GM19438 (cell line): Measurements from ENCODE around the gene MLST8.
"Not testable (repeated sequence)": the region's sequence is repeated elsewhere in the genome, so short reads cannot be mapped to it uniquely, and the experiment has no call there.

Experiments used
- ATAC-seq: cut with Tn5 transposase; IDR thresholded peaks from one replicate; pipeline ENCODE4 v1.9.1; 2021; ENCODE audit warnings: low read depth; ENCODE audit not compliant: unreplicated experiment

The MLST8 gene

DNA sequence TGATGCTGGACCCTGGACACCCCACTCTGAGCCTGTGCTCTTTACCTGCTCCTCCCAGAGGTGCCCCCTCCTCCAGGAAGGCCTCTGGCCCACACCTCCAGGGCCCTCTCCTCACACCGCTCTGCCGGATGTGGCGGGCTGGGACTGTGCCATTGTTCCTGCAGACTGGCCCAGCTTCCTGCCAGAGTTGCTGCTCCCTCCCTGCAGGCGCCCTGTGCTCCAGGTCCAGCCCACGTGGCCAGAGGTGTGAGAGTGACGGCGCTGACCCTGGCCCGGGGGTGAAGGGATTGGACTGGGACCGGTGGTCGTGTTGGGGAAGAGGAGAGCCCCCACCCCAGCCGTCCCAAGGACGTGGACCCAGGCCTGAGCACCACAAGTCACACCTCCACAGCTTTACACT lies 23.8 kb downstream of the MLST8 start:
- ATAC-seq: no peak

DNA sequence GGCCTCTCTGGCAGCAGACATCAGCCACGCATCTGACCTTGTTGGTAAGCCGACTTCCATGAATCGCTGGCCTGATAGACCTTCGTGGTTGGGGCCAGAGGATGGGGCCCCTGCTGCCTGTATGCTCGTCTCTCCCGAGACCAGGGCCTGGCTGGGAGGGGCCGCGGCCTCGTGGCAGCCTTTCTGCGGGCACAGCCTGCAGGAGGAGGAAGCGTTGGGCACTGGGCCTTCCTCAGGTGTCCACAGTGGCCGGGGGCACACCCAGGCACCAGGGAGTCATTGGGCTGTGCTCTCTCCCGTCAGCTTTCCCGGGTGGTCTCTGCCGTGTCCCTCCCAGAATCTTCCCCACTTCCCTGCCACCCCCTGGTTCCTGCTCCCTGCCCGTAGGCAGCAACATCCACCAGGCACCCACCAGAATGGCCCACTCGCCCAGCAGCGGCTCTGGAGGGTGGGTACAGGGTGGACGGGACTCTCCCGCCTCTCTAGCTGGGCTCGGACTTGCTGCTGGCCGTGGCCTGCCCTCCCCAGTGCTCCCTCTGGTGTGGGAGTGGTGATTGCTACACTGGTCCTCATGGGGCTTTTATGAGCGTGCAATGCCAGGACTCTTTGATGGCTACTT lies 24.5 kb downstream of the MLST8 start:
- no peak for ATAC-seq

DNA sequence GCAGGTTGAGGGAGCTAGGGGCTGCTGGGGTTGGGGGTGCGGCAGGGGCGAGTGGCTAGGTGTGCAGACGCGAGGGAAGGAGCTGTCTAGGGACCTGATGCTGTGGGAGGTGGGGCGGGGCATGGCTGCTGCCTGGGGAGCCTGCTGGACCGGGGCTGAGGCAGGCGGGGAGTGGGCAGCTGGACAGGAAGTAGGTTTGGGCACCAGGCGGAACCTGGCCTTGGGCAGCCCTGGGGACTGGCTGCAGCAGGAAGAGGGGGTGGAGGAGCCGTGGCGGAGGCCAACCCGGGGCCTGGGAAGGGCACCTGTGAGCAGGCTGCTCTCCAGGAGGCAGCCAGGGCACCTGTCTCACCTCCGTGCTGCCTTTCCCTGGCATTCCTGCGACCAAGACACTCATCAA lies 25.1 kb downstream of the MLST8 start:
- ATAC-seq: no peak

DNA sequence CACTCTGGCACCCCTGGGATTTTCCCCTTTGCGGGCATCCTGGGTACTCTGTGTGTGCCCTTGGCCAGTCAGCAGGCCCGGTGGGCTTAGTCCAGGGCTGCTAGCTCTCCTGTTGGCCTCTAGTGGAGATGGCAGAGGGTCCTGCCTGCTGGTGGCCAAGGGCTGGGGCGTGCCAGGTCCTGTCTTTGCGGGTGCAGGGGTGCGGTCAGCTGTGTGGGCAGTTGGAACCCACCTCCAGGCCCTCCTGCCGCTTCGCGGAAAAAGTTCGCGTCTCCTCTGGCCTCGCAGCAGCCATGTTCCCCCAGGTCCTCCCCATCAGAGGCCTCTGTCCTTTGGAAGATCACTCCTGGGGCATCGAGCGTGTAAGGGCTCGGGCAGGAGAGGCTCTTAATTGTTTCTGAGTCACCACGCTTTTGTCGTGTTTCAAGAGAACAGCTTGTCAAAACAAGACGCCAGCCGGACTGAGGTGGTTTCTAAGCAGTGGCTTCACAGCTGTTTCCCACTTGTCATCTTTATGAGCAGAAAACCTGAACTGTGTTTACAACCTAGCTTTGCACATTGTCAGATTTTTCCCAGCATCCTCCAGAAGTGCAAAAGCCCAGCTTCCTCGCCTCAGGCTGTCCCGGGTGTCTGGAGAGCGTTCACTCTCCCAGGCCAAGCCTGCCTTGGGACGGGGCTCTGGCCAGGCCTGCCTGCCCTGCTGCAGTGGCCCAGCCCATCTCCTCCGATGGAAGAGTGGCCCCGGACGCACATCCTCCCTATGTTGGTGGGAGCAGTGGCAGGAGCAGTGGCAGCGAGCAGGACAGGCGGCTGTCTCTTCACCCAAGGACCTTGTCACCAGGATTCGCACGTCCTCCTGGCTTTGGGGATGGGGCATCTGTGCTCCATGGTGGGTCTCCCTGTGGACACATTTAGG lies 26.0 kb downstream of the MLST8 start:
- no peak for ATAC-seq

DNA sequence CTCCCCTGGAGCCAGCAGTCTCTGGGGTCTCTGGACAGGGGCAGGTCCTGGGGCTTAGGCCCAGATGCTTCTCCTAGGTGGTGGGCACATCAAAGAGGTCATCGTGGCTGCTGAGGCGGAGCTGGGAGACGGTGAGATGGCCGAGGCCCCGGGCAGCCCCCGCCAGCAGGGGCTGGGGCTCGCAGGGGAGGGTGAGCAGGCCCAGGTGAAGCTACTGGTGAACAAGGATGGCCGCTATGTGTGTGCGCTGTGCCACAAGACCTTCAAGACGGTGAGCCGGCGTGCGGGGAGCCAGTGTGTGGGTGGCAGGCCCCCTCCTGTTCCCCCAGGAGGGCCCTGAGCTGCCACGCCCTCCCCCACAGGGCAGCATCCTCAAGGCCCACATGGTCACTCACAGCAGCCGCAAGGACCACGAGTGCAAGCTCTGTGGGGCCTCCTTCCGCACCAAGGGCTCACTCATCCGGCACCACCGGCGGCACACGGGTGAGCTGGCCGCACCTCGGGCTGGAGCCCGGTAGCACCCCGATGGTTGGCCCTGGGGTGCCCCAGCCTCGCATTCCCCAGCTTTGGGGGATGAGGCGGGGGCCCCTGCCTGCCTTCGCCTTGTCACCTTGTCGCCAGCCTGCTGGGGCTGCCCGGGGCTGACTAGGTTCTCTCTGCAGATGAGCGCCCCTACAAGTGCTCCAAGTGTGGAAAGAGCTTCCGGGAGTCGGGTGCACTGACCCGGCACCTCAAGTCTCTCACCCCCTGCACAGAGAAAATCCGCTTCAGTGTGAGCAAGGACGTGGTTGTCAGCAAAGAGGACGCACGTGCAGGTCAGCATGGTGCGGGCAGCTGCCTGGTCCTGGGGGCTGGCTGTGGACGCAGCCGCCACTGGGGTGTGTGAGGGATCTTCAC lies 27.1 kb downstream of the MLST8 start:
- ATAC-seq: no peak

DNA sequence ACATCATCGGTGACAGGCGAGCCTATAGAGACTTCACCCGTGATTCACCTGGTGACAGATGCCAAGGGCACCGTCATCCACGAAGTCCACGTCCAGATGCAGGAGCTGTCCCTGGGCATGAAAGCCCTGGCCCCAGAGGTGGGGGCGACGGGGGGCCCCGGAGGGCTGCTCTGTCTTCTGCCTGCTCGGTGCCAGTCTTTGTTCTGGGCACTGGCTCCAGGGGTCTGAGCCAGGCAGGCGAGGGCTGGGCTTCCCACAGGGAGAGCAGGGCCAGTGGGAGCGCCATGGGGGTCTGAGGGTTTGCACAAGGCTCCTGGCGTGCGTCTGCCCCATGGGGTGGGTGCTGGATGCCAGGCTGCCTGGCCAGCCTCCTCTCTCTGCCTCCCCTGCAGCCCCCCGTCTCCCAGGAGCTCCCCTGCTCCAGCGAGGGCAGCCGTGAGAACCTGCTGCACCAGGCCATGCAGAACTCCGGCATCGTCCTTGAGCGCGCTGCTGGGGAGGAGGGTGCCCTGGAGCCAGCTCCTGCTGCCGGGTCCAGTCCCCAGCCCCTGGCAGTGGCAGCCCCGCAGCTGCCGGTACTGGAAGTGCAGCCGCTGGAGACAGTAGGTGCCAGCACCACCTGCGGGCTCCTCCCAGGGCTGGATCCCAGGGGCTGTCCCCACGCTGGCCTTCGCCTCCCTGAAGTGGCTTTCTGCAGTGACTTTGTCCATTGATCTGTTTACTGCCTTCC lies 28.0 kb downstream of the MLST8 start:
- no peak for ATAC-seq

DNA sequence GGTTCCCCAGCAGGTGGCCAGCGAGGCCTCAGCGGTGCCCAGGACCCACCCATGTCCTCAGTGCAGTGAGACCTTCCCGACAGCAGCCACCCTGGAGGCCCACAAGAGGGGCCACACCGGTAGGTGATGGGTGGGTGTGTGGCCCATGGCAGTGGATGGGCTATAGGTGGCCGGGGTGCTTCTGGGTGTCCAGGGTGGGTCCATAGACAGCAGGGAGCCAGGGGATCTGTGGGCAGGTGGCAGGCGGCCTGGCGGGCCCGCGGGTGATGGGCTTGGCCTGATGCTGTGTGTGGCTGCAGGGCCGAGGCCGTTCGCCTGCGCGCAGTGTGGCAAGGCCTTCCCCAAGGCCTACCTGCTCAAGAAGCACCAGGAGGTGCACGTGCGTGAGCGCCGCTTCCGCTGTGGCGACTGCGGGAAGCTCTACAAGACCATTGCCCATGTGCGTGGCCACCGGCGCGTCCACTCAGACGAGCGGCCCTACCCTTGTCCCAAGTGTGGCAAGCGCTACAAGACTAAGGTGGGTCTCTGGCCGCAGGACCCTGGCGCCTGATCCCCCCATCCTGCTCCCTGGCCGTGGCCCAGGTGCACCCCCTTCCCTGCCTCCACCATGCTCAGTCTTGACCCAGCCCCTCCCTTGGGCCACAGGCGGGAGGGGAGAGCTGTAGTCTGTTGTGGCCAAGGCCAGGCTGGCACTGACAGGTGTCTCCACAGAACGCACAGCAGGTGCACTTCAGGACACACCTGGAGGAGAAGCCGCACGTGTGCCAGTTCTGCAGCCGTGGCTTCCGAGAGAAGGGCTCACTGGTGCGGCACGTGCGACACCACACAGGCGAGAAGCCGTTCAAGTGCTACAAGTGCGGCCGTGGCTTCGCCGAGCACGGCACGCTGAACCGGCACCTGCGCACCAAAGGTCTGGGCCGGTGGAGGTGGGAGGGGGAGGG lies 28.9 kb downstream of the MLST8 start:
- ATAC-seq: no peak

DNA sequence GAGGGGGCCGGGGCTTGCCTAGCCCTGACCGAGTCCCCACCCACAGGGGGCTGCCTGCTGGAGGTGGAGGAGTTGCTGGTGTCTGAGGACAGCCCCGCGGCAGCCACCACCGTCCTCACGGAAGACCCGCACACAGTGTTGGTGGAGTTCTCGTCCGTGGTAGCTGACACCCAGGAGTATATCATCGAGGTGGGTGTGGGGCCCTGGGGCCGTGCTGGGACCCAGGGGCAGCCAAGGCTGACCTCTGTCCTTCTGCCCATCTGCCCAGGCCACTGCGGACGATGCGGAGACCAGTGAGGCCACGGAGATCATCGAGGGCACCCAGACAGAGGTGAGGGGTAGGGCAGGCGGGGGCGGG lies 29.5 kb downstream of the MLST8 start:
- no peak for ATAC-seq

DNA sequence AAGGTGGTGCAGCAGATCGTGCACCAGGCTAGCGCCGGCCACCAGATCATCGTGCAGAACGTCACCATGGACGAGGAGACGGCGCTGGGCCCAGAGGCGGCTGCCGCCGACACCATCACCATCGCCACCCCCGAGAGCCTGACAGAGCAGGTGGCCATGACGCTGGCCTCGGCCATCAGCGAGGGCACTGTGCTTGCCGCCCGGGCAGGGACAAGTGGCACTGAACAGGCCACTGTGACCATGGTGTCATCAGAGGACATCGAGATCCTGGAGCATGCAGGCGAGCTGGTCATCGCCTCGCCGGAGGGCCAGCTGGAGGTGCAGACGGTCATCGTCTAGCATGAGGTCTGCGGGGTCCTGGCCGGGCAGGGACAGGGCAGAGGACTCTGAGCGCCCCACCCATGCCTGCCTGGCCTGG lies 30.0 kb downstream of the MLST8 start:
- no peak for ATAC-seq

DNA sequence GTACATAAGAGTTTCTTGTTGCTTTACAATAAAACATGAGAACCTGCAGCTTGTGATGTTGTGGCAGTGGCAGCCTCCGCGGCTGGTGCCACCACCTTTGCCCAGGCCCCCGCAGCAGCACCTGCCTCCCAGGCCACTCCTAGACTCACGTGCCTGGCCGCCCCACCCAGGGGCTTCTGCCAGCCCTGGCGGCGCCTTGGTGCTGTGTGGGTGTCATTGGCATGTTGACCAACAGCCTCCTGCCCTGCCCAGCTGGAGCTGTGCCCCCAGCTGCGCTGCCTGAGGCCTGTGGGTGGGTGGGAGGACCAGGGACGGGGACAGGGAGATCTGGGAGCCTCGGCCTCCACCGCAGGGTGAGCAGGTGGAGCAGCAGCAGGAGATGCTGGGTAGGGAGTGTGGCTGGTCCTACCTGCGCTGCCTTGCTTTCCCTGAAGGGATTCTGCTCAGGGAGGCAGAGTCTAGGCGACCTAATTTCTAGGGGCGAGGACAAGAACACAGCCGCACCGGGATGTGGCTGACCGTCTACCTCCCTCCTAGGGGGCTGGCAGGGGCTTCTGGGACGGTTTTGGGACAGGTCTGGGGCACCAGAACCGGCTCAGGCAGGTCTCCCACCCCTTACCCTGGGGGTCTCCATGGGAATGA lies 30.6 kb downstream of the MLST8 start:
- no peak for ATAC-seq

DNA sequence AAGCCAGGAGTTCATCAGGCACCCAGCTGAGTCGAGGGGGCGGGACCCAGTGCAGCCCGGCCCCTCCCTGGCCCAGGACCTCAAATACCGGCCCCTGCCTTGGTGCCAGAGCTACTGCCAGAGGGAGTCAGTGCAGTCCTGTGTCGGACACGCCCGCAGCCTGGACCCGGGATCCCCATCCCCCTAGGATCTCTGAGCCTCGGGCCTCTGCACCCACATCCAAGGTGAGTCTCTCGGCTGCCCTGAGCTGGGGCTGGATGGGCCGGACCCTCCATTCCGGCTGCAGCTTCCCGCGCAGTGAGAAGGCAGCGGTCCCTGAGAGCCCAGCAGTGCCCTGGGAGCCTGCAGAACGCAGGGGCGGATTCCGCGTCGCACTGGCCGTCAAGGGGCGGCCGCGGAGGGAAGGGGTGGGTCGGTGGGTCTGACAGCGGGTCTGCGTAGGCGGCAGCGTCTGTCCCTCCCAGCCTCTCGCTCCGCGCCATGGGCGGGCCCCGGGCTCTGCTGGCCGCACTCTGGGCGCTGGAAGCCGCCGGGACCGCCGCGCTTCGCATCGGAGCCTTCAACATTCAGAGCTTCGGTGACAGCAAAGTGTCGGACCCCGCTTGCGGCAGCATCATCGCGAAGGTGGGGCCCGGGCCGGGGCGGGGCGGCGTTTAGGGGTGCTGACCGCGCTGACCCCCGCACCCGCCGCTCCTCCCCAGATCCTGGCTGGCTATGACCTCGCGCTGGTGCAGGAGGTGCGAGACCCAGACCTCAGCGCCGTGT lies 31.3 kb downstream of the MLST8 start, which contains the start of gene DNASE1L2:
DNASE1L2 (plus strand) TSS at position 108 of the 765 bp plus-strand sequence; CDS start at position 481, 373 bp downstream.
- no peak for ATAC-seq

DNA sequence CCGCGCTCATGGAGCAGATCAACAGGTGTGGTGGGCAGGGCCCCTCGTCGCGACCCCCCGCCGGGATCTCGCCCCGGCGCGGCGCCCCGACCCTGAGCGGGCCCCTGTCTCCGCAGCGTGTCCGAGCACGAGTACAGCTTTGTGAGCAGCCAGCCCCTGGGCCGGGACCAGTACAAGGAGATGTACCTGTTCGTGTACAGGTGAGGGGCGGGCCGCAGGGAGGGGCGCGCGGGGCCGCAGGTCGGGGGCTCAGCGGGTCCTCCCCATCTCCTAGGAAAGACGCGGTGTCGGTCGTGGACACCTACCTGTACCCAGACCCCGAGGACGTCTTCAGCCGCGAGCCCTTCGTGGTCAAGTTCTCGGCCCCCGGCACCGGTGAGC lies 31.8 kb downstream of the MLST8 start:
- ATAC-seq: no peak

DNA sequence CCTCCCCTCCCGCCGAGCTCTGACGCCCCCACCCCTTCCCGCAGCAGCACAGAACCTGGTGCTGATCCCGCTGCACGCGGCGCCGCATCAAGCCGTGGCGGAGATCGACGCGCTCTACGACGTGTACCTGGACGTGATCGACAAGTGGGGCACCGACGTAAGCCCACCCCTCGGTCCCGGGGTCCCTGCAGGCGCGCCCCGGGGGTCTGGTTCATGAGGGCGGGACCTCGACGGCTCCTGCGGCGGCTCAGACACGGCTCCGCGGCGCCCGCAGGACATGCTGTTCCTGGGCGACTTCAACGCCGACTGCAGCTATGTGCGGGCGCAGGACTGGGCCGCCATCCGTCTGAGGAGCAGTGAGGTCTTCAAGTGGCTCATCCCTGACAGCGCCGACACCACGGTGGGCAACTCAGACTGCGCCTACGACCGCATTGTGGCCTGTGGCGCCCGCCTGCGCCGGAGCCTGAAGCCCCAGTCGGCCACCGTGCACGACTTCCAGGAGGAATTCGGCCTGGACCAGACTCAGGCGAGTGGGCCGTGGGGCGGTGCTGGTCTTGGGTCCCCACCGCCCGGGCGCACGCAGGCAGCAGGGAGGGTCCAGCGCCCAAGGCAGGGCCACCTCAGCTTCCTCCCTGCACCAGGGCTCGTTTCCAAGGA lies 32.4 kb downstream of the MLST8 start:
- no peak for ATAC-seq

DNA sequence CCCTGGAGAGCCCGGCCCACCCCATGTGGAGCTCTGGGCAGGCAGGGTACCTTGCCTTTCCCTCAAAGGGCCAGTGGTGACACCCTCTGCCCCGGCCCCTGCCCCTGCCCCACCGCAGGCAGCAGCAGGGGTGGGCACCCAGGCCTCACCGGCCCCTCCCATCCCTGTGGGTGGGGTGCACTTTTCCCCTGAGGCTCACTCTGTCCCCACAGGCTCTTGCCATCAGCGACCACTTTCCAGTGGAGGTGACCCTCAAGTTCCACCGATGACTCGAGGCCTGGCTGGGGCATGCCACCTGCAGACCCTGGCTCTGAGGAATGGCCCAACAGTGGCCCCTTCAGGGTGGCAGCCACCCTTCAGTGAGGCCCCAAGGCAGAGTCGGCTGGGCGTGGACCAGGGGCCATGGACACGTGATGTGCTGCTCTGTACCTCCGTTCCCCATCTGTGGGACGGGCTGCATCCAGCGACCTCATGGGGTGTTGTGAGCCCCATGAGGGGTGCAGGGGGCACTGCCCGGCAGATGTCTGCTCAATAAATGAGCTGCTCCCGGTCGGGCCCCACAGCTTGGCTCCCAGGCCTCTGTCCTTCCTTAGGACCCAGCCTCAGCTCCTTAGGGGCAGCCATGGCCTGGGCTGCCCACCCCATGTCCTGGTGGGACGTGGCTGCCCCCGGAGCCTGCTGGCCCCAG lies 33.0 kb downstream of the MLST8 start:
- no peak for ATAC-seq

DNA sequence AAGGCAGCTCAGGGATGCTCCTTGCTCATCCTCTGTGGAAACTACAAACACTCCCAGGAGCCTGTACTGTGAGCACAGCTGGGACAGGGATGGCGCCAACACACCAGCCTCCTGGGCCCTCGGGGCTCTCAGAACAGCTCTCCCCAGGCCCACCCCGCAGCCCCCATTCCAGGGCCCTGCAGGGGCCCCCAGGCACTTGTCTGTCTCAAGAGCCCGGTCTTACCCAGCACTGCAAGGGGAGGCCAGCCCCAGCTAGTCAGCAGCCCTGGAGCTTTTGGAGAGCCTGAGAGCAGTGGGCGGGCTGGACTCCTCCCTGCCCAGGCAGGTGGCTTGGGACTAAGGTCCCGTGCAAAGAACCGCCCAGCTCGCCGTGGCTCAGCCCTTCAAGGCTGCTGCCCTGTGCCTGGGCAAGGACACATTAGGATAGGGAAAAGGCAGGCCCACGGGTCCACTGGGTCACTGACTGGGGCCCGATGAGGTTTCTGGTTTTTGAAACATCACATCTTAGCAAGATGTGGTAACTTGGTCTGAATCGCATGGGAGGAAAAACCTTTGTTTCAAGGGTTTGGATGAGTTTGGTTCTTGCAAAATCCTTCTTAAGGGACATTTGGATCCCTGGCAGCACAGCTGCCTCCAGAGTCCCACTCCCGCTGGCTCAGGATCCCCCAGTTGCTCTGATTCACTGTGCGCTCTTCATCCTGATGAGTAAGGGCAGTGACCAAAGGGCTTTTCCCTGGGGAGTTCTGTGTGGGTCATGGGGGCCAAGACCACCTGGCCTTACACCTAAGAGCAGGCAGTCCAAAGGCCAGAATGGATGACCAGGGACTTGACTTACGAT lies 33.8 kb downstream of the MLST8 start:
- no peak for ATAC-seq

DNA sequence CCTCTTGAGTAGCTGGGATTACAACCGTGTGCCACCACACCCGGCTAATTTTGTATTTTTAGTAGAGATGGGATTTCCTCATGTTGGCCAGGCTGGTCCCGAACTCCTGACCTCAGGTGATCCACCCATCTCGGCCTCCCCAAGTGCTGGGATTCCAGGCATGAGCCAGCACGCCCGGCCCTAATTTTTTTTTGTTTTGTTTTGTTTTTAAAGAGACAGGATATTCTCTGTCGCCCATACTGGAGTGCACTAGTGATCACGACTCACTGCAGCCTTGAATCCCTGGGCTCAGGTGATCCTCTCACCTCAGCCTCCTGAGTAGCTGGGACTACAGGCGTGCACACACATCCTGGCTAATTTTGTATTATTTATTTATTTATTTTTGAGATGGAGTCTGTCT lies 35.1 kb downstream of the MLST8 start:
- ATAC-seq: not testable (repeated sequence)
